ENCODE measurements around the gene CLCF1.

The CLCF1 gene

GRCh38 chr11:67373648-67374570 is 511 bp upstream of the CLCF1 start:
- DNase-seq = no peak

- no peak for DNase-seq
Measured at GRCh38 chr11:67372321-67372992, 941 bp downstream of the CLCF1 start.

GRCh38 chr11:67371911-67372320 is 1.5 kb downstream of the CLCF1 start:
- DNase-seq = no peak

- DNase-seq = no peak
Measured at GRCh38 chr11:67371189-67371910, 2.0 kb downstream of the CLCF1 start.

DNA sequence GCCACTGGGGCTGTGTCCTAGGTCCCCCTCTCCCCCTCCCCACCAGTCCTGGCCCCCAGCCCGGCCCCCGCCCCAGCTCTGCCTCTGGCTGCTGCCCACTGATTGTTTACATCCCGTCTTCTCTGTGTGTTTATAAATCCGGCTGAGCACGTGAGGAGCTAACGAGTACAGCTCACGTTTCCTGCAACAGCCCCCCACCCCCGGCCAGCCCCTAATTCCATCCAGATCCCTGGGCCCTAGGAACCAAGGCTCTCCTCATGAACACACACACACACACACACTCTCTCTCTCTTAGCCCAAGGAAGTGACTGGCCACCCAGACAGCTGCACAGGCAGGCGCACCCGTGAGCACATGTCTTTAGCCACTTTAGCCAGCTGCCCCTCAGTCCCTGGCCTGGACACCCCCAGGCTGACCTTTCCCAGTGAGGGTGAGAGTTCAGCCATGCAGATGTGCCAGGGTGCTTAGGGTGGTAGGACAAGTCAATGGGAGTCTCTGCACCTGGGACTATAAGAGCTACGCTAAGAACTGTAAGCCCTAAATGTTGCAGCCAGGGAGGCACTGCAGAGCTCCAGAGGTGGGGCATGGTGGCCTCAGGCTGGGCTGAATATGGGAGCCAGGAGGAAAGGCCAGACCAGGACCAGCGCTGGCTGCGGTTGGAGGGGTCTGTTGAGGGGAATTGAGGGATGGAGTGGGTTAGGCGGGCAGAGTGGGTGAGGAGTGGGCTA is 2.9 kb downstream of the CLCF1 start:
- no peak for DNase-seq

DNA sequence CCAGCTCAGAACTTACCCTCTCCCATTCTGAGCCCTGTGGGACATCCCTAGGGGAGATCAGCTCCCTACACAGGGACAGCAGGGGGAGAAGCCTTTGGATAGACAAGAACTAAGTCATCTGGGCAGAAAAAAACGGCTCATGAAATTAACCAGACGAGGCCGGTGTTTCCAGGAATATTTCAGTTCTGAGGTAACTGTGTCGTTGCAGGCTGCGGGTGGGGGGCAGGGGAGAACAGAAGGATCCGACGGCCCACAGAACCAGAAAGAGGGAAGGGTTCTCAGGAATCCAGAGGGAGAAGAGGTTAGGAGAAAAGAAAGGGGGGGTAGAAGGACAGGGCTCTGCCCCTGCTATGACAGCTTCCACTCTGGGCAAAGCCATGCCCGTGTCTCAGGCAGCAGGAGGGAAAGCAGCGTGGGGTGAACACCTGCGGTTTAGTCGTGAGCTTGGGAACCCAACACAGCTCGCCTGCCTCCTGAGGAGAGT is 3.6 kb downstream of the CLCF1 start:
- no peak for DNase-seq

GRCh38 chr11:67369275-67369674 is 4.1 kb downstream of the CLCF1 start:
- no peak for DNase-seq

DNA sequence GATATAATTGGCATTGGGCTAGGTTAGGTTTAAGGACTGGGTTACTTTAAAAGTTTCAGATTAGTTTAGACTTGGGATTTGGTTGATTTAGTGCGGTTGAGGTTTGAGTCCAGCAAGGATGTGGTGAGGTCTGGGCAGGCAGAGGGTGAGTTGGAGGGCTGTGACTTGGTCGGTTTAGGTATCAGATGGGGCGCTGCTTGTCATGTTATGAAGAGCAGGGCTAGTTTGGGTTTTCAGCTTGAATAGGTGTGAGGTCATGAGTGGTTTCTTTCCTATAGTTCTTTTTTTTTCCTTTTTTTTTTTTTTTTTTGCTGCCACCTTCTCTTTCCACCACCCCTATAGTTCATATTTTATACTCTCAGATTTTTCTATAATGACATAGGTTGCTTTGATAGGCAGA is 4.8 kb downstream of the CLCF1 start:
- DNase-seq = no peak

- DNase-seq = no peak
Measured at GRCh38 chr11:67367761-67368227, 5.6 kb downstream of the CLCF1 start.

DNA sequence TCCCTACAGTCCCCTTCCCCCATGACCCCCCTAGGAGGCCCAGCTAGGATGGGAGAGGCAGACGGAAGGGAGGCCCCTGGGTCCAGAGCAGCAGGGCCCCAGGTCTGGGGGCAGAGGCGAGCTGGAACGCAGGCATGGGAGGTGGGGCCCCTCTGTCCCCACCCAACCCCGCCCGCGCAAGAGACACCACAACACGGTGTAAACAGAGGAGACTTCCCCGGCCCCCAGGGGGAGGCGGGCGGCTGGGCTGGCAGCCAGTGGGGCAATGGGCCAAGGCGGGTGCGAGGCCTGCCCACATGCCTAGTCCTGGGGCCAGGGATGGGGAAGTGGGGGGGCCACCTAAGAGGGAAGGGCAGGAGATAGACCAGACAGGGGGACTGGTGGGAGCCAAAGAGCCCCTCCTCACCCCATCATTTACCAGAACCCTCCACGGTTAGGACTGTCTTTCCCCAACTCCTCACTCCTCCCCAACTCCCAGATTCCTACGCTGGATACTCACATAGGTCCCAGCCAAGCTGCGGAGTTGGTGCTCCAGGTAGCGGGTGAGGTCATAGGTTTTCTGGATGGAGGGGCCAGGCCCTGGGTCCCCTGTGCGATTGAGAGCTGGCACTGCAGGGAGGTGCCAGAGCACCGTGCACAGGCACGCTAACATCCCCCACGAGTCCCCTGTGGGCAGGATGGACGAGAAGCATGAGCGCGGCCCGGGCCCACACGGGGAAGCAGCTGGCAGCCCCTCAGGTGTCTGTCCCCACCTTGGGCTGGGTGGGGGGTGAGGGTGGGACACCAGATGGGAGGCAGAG is 6.2 kb downstream of the CLCF1 start:
- no peak for DNase-seq

- no peak for DNase-seq
Measured at GRCh38 chr11:67366546-67366945, 6.9 kb downstream of the CLCF1 start.

DNA sequence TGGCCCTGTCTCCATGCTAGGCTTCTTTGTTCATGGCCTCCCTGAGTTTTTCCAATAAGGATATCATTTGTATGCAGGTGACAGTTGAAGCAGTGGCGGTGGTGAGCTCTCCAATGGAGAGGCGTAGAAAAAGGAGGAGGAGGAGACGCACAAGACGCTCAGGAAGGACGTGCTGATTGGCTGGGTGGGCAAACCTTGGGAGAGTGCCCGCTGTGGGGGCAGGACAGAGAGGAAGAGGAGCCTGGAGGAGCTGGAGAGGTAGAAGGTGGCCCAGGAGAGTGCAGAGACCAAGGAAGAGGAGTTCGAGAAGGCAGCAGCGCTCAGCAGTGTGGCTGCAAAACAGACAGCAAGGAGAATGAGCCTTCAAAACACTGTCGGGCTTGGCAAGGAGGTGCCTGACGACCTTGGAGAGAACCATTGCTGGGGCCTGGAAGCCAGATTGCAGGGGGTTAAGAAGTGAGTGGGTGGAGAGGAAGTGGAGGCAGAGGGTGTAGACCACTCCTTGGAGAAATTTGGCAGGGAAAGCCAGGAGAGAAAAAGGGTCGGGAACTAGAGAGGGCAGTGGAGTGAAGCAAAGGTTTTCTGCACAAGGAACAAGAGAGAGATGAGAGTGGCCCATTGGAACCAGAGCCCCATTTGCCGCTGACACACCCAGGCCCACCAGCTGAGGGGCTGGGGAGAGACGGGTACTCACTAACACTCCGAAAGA is 7.5 kb downstream of the CLCF1 start:
- no peak for DNase-seq

- no peak for DNase-seq
Measured at GRCh38 chr11:67364783-67365722, 8.3 kb downstream of the CLCF1 start.

DNA sequence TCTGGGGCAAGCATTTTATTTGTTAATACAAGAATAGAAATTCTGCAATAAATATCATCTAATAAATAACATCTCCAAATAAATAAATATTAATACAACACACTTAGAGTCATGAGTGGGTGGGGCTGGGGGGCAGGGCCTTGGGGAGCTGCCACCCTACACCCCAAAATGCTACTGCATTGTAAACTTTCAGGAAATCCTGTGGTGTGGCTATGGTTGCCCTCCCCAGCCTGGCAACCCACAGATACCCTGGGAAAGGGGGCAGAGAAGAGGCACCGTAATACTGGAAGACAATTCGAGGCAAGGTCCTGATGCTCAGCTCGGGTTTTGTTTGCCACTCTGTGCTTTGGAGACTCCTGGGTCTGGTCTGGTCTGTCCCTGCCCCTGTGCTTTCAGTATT is 9.2 kb downstream of the CLCF1 start:
- DNase-seq = no peak

DNA sequence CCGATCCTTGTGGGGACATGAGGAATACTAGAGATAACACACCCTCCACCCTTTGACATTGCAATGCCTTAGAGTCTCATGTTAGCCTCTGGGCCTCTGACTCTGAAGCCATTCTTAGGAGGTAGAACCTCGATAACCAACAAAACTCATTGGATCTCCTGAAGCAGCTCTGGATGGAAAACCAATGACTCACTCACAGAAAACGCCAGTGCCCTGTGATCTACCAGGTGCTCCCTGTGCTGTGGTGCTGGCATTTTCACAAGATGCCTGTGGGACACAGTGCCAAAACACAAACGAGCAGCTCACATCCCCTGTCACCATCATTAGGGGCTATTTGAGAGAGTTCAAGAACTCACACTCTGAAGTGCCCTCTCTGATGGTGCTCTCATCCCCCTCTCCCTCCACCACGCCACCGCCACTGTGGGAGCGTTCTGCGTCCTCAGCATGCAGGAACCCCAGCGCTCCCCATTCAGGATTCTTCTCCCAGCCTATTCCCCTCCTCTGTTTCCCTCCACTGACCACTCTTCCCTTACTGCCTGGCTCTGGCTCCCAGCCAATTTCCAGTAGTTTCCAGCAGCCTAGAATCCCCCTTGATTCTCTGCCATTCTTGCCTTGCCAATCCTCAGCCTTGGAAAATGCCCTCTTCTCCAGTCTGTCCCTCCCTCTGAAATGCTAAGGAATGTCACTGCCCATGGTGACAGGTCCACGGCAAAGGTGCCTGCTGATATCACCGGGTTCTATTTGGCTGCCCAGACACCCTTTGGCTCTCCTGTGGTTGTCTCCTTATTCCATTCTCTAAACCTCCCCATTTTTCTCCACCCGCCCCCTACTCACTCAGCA is 15.3 kb downstream of the CLCF1 start:
- no peak for DNase-seq

DNA sequence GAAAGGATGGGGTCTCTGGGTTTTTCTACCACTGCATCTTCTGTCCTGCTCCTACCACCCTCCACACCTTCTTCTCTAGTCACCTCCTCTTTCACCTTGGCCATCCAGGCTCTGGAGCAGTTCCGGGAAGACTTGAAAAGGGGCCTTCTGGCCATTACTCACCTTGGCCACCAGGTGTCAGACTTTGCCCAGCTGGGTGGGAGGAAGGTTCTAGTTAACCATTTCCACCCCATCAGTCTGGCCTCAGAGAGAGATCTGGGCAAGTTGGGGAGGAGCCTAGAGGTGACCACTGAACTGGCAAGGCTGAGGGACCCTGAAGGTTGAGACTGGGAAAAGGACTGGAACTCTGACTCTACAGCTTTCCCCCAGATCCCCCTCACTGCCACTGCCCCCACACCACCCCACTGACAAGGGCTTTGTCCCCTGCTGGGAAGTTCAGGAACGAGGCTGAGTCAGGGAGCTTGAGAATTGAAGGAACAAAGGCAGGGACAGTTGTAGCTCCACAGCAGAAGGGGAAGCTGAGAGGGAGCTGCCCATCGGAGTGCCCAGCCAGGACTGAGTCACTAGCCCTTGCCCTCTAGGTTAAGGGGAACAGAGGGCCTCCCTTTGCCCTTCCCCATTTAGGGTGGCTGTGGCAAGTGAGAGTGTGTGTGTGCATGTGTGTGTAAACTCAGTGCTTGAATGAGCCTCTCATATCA is 16.4 kb downstream of the CLCF1 start:
- DNase-seq = no peak

DNA sequence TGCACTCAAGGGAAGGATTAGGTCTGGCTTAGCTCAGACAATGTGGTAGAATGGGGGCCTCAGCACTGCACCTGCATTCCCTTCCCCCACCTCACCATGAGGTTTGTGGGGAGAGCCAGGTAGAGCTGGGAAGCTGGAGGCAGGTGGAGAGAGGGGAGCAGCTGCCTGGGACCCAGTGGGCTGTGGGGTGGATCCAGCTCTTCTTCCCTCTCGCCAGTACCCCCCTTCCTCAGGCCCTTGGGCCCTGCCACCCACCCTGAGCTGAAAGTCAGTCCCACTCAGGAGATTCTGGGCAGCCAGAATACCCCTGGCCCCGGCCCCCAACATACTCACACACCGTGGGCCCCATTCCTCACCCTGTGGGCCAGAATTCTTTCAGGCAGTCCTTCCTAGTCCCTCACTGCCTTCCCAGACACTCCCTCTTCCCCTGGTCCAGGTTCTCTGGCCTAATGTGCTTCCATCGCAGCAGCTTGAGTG is 17.0 kb downstream of the CLCF1 start:
- no peak for DNase-seq

- DNase-seq = no peak
Measured at GRCh38 chr11:67355794-67356386, 17.5 kb downstream of the CLCF1 start.
